HG02852 (cell line): ENCODE results near the gene YRDC.
"Not testable (repeated sequence)": the region's sequence is repeated elsewhere in the genome, so short reads cannot be mapped to it uniquely, and the experiment has no call there.

Experiments used
- ATAC-seq: cut with Tn5 transposase; IDR thresholded peaks from one replicate; pipeline ENCODE4 v1.9.1; 2021; ENCODE audit warnings: mild to moderate bottlenecking, moderate library complexity; ENCODE audit not compliant: unreplicated experiment

YRDC gene

DNA sequence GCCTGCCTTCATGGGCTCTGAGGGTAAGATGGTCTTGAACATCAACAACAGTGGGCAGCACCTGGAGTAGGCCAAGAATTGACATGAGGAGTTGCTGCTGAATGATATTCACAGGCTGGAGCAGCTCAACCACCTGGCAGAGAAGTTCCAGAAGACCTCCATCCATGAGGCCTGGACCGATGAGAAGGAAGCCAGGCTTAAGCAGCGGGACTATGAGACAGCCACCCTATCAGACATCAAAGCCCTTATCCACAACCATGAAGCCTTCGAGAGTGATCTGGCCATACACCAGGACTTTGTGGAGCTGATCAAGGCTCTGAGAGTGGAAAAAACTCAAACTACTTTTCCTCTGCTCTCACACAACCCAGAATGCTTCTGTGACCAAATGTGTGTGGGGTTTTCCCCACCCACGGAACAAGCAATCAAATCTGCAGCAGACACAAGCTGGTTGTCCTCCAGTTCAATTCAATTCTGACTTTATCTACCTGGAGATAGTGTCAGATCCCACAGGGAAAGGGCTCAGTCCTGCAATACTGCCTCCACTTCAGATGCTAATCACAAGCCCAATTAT, 31.0 kb downstream of the YRDC start:
- no peak for ATAC-seq

GRCh38 chr1:37771440-37771839, 36.6 kb downstream of the YRDC start:
- not testable (repeated sequence) for ATAC-seq

DNA sequence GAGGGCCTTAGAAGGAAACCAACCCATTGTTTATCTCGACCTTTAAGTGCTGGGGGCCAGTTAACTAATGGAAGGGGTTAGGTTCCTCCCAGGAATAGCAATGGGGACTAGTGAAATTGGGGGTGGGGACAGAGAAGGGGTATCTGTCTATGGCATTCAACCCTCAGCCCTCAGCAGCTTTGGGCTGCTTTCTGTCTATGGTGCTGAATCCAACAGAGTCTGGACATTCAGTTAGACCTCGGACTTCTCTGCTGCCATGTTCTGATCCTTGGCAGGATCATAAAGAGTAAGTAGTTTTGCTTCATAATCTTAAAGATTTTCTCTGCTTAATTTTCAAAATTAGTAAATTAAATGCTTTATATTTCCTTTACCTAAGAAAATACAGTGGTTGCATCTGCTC, 40.5 kb downstream of the YRDC start:
- ATAC-seq = no peak

DNA sequence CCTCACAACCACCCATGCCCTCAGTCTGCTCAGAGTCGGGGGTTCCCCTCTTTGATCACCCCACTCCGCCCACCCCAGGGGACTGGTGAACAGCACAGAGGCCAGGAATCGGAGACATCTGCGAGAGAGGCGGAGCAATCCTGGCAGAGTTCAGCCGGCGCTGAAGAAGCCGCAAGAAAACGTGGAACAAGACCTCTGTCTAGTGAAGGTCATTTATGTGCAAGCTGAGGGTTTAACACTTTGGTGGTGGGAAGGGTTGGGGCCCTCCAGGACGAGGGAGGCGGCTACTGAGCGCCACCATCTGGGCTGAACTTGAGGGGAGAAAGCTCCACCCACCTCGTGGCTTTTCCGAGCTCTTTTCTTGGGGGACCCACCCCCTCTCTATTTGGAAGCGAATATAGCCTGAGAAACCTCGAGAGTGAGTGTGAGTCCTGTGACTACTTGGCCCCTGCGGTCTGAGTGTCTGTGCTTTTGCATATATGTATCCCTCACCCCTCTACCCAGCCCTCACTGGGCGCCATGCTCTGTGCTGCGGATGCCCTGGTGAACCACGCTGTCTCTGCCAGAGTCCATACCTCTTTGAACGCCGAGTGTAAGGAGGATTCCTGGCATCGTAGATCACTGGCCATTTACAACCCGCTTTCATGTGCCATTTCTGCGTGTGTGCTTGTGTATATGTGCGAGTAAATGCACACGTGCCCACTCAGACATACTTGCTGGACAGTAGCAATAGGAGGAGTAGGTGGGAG, 41.9 kb downstream of the YRDC start:
- no peak for ATAC-seq

DNA sequence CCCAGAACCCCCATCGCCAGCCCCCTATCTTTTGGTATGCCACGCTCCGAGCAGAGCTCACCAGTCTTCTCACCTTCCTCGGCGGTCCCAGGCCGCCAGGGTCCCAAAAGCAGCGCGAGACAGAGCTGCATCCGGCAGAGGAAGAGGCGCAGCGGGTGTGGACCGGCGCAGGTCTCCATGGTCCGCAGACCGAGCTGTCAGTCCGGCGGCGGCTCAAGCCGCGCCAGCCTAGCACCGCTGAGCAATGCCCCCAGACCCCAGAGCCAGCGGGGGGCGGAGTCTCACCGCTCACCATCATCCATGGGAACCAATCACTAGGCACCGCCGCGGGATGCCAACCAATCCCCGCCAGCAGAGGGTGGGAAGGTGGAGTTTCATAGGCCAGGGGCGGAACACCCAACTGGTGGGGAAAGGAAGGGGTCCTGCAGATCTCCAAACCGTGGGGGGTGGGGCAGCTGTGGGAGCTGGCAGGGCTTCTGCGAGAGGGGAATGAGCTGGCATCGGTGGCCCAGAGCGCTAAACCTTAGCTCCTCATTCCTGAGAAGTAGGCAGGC, 43.0 kb downstream of the YRDC start, which contains the start of gene EPHA10:
EPHA10 (minus strand) TSS at position 233 of the 554 bp plus-strand sequence; CDS start at position 179, 54 bp downstream.
- no peak for ATAC-seq

DNA sequence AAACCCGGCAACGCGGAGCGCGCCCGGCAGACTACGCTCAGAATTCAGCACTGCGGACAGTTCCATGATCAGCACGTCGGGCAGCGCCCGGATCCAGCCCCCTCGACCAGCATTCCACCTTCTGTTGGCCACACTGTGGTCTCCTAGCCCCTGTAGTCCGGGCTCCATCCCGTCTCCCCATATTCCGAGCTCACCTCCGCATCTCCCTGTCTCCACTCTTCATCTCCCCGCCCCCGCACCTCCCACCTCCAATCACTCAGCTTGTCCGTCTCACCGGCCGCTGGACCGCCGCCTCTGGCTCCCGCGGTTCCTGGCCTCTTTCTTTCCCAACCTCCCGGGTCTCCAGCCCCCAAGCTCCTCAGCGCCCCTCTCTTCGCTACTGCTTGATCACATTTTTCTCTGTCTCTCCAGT, 43.6 kb downstream of the YRDC start:
- ATAC-seq = no peak

DNA sequence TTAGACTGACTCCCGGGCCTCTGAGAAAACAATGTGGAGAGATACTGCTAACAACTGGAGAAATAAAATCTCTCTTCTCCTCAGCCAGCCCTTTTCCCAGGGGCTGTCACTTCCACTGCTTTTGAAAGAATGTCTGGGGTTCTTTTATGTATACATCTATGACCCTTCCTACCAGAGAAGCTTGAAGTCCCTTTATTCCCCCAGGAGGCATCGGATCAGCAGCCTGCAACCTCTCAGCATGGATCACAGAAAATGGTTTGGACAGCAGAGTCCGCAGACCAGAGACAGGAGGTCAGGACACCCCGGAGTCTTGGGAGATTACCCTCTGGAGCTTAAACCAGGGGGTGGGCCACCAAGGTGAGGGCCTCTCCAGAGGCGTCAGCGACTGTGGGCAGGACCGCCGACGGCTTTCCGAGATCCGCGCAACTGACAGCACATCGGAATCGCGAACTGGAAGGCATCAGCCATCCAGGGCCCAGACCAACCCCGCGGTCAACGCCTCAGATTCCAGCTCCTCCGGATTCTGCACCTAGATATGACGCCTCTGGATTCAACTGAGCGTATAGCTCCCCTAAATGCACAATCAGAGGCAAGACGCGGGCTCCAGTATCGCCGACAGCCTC, 44.1 kb downstream of the YRDC start:
- no peak for ATAC-seq

DNA sequence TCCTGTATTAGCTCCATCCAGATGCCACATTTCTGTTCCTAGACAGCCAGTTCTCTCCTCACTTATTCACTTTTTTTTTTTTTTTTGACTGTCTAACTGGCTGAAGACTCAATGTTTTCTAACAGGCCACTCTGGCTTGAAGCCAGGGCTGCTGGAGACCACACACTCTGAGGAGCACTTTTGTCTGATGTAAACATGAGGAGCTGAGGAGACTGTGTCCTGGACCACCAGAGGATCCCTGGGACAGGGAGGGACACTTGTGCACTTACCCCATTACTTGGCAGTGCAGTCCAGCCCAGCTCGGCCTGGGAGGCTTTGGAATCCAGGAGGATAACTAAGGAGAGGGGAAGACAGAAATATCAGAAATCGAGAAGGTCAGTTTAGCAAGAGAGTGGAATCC, 45.5 kb downstream of the YRDC start:
- ATAC-seq = no peak

DNA sequence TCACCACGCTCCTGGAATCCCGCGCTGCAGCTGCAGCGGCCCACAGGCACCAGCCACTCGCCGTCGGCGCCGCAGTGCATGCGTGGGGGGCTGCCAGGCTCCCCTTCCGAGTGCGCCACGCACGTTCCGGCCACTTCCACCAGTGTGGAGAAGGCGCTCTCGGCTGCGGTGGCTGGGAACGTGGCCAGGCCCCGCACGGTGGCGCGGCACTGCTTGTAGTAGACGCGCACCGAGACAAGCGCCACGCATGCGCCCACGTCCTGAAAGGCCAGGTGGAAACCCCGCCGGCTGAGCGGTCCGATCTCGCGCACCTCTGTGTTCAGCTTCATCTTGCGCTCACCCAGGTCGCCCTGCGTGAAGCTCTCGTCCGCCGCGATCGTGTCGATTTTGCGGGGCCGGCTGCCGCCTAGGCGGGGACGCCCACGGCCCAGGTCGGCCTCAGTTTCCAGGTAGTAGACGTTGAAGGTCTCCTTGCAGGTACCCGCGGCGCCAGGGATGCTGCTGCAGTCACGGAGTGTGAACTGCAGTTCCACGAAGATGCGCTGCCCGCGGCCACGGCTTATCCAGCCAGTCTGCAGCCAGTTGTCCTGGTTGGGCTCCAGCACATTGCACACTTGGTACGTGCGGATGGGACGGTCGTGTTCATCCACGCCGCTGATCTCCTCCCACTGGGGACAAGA, 46.5 kb downstream of the YRDC start:
- no peak for ATAC-seq

- ATAC-seq = no peak
Observed at GRCh38 chr1:37759451-37759850, 48.6 kb downstream of the YRDC start.

GRCh38 chr1:37755951-37756560, 52.0 kb downstream of the YRDC start:
- no peak for ATAC-seq

DNA sequence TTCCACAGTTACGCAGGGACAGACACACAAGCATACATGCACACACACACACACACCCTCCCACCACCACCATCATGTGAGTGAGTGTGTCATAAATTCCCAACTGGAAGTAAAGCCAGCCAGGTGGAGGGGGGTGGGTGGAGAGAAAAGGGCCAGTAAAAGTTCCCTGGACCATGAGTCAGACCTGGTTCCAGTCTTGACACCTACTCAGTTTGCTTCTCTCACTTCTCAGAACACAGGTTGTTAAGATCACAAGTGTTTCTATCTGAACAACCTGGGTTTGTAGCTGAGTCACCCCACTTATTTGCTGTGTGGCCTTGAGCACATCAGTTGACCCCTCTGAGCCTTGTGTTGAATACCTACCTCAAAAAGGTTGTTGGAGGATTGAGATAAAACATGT, 52.7 kb downstream of the YRDC start:
- ATAC-seq = no peak

DNA sequence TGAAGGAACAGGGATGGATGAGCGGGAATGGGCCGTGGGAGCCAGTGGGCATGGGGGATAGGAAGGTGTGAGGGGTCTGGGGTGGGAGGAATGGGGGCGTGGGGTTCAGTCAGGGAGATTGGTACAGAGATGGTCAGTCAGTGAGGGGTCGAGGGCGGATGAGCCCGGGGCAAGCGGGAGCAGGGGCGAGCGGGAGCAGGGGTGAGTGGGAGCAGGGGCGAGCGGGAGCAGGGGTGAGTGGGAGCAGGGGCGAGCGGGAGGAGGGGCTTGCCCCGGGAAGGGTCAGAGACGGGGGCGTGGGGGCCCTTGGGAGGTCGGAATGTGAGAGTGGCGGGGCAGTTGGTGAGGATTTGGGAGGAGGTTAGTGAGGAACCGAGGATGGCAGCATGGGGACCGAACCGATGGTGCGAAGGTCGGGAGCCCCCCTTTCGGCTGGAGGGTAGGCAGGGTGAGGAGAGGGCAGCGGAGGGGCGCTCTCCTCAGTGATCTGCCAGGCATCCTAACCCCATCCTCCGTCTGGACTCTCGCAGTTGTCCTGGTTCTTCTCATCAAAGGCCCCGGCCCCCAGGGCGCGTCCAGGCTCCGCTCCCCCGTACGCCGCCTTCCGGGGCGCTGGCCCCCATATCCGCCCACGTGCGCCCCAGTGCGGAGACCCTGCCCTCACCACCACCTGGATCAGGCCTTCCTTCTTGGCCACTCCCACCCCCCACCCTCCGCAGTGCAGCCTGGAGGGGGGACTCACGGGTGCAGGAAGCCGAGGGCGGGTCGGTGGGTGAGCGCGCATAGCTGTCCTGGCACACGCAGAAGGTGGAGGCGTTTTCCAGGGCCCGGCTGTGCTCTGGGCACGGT, 54.3 kb downstream of the YRDC start:
- no peak for ATAC-seq
